SH-SY5Y (cell line): ENCODE data around the gene BTC.

Experiments
- GATA2 ChIP-seq: IDR thresholded peaks from 2 replicates; pipeline ENCODE4 v1.6.1; 2011; ENCODE audit warnings: mild to moderate bottlenecking, low read depth, low read length
- GATA3 ChIP-seq: IDR thresholded peaks from 2 replicates; pipeline ENCODE4 v1.6.1; 2011; ENCODE audit warnings: low read depth, mild to moderate bottlenecking, low read length, moderate library complexity

GRCh38 chr4:74796631-74797030 lies 2.3 kb upstream of the BTC start:
- TF ChIP-seq GATA3 (no peak), GATA2 (no peak)
